HK-2 (cell line): ENCODE results near the gene METAP2.

Experiments used
- DNase-seq: peaks from one replicate; pipeline ENCODE4 v3.0.0-alpha.2; 2018; ENCODE audit not compliant: unreplicated experiment

Gene METAP2

DNA sequence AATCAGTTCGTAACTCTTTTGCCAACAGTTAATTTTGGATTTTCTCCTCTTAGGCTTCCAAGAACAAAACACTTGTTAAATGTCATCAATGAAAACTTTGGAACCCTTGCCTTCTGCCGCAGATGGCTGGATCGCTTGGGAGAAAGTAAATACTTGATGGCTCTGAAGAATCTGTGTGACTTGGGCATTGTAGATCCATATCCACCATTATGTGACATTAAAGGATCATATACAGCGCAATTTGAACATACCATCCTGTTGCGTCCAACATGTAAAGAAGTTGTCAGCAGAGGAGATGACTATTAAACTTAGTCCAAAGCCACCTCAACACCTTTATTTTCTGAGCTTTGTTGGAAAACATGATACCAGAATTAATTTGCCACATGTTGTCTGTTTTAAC is 39.6 kb downstream of the METAP2 start:
- DNase-seq = no peak

DNA sequence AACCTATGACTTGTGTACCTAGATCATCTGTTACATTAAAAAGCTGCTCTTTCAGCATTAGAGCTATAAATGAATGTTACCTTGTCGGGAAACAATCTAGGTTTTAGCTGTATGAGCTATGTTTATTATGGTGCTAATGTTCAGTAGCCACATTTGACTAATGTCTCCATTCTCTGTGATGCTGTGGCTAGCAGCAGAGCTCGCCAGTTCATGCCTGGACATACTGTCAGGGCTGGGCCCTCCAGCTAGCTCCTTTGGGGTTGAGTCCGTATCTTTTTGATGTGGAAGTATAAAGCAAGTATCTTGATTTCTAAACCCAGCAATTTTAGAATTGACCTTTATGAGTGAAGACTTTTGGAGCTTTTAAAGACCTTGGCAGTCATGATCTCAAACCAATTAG is 41.2 kb downstream of the METAP2 start:
- DNase-seq = no peak

DNA sequence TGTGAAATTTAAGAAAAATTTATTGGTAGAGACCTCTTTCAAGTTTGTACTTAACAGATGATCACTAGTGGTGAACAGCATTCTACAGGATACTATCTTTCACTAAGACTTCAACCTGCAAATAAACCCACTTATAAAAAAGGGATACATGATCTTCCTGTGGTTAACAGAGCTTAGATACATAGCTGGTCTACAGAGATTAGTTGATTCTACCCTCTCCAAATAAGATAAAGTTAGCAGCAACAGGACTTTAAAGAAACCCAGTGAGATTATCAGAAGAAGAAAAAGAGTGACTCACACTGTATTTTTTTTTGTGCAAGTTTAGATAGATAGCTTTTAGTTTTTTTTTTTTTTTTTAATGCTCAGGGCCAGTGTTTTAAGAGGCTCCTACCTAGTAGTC is 42.8 kb downstream of the METAP2 start:
- no peak for DNase-seq

DNA sequence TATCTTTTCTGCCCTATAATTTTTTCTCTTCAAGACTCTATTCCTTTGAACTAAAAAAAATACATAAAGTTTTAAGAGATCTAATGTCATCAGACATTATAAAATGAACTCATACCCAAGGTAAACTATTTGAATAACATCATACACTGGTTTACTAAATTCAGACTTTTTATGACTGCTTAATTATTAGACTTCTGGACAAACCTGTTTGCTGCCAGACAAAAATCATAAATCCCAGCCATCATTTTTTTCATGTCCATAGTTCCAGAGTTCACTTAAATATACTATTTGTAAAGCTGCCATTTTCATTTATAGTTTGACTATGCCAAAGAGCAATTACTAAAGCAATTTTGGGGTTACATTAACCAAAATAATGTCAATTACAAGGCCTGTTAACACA is 43.3 kb downstream of the METAP2 start:
- no peak for DNase-seq

DNA sequence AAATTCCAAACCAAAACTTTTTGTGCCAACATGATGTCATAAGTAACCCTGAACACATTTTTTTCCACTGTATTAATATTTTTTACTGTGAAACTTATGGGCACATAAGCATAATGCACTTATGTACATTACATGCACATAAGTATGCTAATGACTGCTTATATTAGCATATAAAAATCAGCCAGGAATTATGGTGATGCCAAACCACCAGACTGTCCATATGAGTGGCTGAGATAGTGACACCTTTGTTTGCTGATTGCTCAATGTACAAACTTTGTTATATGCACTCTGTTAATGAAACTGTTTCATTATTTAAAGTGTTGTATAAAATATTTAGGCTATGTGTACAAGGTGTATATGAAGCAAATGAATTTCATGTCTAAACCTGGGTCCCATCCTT is 45.0 kb downstream of the METAP2 start:
- no peak for DNase-seq

DNA sequence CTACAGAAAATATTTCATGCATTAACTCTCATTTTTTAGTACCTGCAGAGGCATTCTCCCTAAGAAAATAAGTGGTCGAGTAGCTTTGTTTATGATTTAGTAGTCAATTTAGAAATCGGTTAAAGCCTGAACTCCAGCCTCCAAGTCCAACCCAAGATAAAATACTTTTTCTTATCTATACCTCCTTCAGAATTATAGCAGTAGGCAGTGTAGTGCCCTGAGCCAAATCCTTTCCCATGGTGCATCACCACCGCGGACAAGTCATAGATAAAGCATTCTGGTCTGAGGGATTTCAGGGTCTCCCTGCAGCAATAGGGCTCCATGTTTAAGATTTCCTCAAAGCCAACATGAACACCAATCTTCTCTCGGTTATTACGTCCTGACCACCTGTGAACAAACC is 46.9 kb downstream of the METAP2 start:
- DNase-seq = no peak

DNA sequence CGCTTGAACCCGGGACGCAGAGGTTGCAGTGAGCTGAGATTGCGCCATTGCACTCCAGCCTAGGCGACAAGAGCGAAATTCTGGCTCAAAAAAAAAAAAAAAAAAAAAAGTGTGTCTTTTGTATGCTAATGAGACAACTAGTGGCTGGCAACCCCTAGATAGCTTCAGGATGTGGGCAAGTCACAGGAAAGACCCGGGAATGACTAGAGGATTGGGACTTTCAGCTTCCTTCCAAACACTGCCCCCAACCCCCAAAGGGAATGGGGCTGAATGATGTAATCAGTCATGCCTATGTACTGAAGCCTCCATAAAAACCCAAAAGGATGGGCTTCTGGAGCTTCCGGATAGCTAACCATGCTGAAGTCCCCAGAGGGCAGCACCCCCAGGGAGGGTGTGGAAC is 48.7 kb downstream of the METAP2 start:
- DNase-seq = no peak

DNA sequence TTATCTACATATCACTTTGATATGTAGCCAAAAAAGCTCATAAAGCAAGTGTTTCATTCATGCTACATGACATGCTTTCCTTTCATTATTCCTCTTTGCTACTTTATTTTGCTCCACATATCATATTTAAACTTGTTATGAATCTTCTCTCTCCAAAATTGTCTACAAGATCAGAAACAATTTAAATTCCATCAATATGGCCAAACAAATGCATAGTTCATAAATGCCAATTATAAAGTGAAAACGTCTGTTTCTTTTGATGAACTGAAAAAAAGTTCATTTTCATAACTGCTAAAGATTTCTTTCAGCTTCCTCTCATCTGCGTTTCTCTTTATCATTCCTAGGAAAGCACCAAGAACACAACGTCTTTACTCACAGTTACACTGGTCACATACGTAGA is 54.5 kb downstream of the METAP2 start:
- no peak for DNase-seq

DNA sequence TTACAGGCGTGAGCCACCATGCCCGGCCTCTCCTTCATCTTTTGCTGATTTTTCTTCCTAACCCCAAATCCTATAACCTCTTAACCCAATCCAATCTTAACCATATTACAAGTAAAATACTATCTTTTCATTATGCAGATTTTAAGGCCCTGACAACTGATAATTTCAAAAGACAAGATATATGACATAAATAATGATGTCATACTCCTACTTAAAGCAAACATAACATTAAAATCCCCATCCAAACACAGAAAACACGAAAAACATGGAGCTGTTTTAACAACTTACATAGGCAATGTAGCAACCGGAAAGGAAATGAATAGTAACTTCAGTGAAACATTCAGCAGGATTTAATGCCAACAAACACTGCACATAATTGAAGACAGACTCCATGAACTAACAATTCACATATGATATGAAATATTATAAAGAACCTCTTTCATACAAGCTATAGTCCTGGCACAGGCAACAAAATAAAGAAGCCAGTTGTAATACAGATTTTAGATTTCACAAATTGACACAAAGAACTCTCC is 55.8 kb downstream of the METAP2 start:
- DNase-seq = no peak

DNA sequence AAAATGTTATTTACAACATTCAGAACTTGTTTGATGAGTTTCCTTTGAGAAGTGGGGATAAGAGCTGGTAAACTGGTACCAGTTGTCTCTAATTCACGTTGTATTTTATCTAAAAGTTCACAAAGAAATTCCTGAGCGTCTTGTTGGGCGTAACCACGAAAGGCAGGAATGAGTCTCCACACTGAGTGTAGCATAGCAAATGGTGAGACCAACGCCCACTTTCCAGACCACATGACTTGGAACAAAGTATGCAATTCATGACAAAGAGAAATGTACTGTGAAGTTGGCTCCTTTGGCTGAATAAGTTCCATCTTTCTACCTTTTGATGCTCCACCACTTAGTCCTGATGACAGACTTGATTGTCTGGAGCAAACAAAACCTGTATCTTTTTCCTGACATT is 58.9 kb downstream of the METAP2 start:
- no peak for DNase-seq

DNA sequence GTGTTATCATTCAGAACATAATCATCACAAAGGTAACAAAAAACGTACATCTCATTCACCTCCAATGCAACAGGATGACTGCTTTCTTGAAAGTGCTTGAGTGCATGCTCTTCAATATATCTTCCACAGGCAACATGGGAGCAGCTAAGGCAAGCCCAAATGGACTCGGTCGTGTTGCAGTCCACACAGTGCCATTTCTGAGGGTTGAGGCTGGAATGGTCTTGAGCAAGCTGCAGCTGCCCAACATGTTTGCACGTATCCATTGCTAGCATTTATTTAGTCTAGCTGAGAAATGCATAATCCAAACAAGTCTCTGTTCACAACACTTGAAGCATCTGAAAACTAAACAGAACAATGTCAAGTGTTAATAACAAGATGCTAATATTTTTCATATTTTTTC is 60.0 kb downstream of the METAP2 start:
- DNase-seq = no peak

DNA sequence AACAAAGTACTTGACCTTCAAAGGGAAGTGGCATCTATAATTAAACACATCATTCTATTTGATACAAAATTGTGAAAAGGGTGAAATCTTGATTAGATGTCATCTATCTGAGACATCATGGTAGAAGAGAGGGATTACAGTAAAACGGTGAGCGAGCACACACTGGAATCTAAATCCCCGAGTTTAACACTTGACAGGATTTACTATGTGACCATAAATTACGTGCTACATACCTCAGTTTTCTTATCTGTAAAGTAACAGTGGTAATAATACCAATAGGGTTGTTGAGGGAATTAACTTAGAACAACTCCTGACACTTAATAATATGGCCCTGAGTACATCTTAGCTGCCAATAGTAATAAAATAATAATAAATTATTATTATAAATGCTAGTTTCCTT is 64.1 kb downstream of the METAP2 start:
- DNase-seq = no peak

DNA sequence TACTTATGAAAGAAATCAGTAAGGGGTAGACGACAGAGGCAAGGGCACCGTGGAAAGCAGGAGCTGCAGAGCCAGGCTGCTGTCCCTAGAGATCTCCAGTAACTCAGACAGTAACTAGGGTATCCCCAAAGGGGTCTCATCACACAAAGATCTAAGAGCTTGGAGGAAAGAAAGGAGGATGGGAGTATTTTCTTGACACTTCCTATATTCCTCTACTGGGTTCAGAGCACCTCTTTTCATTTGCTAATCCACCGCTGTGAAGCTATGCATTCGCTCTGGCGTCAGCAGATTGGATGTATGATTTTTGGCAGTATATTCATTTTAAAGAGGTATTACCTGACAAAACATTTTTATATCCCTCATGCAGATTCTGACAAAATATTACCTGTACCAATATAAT is 64.7 kb downstream of the METAP2 start:
- no peak for DNase-seq

DNA sequence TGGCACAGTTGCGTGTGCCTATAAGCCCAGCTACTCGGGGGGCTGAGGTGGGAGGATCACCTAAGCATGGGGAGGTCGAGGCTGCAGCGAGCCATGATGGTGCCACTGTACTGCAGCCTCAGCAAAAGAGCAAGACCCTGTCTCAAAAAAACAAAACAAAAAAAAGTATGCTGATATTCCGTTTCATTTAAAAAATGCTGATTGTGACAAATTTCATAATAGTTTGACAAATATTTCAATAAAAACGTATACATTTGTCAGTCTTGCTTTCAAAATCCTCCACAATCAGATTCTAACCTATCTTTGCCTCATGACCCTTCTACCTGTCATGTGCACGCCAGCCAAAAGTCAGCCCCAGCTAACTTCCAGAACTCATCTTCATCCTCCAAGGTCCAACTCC is 67.5 kb downstream of the METAP2 start:
- no peak for DNase-seq

DNA sequence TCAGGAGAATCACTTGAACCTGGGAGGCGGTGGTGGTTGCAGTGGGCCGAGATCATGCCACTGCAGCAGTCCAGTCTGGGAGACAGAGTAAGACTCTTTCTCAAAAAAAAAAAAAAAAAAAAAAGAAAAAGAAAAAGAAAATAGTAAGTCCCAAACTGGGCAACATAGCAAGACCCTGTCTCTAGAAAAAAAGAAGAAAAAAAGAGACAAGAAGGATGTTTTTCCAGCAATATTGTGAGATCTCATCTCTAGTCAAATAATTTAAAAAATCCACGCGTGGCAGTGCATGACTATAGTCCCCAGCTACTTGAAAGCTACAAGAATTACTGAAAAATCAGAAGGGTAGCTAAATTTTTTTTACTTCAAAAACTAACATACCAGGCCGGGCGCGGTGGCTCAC is 69.4 kb downstream of the METAP2 start:
- DNase-seq = no peak

DNA sequence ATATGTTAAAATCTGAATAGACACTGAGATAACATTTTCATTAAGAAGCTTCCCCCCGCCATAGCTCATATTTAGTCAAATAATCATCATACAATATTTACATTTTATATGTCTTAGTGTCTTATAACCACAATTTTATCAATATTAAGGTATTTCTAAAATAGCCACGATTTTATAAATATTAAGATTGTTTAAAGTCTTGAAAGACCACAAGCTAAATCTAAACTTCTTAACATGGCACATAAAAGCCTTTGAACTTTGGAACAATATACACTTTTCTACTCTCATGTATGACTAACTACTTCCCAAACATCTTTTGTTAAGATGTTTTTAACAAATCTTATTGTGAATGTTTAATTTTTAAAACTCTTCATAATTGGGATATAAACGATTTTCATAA is 70.8 kb downstream of the METAP2 start:
- DNase-seq = no peak

DNA sequence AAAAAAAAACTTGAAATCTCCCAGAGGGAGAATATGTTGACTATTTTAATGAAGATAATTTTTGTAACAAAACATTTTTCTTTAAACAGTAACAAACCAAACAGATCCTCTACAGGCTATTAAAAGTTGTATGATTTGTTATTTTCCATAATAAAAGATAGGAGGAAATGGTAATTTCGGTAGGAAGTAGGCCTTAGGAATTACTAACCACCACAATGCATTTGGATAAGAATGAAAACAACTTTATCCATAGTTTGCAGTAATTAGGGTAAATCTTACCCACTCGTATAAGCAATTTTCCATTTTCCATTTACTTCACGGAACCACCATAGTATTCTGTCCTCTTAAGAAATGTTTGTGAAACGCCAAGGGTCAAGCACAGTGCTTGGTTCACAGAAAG is 71.4 kb downstream of the METAP2 start:
- DNase-seq = no peak

DNA sequence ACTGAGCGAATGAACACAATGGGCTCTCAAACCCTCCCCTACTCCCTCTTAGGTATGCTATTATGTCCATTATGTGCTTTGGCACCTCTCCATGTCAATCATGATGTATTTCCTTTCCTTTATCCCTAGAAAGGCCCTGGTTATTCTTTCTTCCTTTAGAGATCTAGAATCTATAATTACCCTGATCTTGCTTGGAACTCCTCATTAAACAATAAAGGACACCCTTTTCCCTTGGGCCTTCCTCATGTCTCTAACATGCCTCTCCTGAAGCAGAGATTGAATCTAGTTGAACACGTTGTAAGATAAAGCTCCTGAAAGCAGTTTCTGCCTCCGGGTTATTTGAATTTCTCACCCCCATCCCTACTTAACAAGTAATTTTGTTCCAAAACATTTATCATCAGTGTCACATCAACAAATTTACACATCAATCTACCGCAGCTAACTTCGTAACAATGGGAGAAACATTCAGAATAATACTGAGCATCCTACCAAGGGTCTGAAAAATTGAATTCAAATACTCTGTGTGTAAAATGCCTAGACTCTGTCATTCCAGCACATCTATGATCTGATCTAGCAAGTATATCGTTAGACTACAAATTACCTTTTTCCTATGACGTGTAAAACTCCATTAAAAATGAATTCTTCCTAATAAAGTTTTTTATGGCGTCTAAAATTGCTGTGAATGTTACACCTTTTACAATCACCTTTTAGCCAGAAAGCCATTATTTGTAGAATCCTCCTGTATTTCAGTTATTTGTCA is 72.0 kb downstream of the METAP2 start:
- no peak for DNase-seq

DNA sequence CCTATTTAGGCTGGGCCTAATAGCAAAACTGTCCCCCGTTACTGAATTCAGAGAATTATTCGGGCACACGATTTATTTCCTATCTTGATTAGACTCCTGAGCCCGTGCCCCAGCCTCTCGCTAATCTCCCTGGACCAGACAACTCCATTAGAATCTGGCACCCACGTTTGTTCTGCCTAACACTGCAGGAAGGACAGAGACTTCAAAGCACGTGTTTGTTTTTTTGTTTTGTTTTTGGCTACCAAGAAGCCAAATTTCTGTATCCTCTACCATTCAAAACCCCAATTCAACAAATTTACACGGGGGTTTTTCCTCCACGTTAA is 72.5 kb downstream of the METAP2 start:
- no peak for DNase-seq

DNA sequence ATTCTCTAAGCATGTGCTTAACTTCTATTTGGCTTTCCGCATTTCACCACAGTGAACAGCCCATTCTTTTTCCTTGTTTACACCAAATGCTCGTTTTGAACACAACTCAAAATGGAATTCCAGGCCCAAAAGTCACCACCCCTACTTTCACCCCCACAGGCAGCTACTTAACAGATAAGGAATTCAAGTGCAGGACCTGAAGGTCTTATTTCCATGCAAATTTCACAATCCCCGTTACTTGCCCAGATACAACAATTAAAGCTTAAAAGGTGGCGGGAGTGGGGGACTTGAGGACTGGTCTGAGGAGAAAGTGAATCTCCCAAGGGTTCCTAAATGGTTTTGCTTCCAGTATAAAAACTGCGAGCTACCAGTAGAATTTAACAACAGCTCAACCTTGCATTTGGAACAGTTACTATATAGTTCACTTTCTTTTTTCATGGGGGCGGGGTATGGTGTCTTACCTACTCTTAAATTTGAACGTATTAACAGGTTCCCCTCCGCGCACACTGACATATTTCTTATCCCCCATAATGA is 73.6 kb downstream of the METAP2 start:
- DNase-seq = no peak

DNA sequence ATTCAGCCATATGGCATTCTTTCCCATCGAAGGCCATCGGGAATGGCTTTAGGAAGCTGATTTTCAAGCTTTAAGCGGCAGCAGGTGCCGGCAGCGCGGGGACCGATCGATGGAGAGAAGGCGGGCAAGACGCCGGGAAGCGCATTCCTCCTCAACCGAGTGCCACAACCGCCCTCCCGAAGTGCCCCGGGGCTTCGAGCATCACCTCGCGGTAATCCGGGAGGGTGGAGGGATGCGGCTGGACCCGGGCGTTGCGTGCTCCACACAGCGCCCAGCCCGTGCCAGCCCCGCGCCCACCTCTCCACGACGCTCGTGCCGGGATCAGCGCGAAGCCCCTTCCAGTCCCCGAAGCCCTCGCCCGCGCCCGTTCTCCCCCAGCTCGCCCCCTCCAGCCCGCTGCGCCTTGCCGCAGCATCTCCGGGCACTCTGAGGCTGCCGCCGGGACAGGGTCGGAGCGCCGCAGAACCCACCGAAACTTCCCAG is 74.1 kb downstream of the METAP2 start:
- no peak for DNase-seq

DNA sequence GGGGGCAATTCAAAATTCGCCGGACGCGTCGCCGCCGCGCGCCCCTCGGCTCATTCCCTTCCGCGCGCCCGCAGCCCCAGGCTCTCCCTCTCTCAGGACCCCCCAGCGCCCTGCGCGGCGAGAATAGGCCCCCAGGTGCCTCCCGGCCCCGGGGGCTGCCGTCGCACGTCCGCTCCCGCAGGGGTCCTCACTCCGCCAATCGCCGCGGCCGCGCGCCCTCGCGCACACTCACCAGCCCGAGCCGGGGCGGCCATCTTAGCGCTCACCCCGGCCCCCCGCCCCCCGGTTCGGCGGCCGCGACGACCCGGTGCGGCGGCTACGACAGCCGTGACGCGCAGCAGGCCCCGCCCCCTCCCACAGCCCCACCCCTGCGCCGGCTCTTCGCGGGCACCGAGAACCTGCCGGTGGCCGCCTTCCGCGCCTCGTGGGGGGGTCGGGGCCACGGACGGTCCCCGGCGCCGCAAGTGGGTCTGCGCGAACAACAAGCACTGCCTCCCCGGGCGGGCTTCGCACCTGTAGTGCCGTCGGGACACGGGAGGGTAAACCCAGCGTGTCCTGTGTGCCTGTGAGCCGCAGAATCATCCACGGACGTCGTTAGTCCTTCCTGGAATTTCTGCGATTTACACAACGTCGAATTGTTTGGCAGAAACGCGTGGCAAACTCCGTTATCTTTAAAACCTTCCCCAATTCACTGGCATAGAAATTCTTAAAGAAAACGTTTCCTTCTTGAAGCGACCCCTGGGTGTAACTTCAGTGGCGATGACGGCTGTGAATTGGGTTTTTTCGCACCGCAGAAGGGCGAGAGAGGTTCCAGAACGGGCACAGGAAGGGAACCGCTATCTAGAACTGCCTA is 74.8 kb downstream of the METAP2 start:
- DNase-seq = no peak
